ELF-1 (cell line): ENCODE data around the gene ITM2B.

Experiments used
- DNase-seq: peaks from one replicate; pipeline ENCODE4 v3.0.0-alpha.2; 2016; ENCODE audit warnings: low read depth, low spot score

The ITM2B gene

GRCh38 chr13:48258430-48258829 lies 25.4 kb downstream of the ITM2B start:
- DNase-seq, result peak; percentile 8

DNA sequence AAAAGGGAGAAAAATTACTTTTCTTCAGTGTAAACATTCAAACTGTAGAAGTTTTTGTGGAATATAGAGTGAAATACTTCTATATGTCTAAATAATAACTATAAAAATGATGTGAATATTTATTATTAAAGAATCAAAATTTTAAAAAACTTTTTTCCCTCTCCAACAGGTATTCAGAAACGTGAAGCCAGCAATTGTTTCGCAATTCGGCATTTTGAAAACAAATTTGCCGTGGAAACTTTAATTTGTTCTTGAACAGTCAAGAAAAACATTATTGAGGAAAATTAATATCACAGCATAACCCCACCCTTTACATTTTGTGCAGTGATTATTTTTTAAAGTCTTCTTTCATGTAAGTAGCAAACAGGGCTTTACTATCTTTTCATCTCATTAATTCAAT lies 28.0 kb downstream of the ITM2B start:
- no peak for DNase-seq

GRCh38 chr13:48263196-48263595 lies 30.2 kb downstream of the ITM2B start:
- no peak for DNase-seq

DNA sequence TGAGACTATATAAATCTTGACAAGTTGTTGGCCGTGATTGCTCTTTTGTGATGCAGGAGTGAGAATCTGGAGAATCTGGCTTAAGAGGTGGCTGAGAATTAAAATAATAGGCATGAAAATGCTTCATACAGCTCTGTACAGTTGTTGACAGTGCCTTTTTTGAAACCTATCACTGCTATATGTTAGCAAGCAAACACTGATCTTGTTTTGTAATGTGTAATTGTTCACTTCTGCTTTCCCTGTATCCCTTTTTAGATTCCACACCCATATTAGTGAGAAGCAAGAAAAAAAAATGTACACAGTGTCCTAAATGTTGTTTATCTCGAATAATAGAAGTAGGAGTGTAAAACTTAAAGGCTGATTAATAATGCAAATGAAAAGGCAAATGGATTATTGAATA lies 31.1 kb downstream of the ITM2B start:
- DNase-seq, result no peak

GRCh38 chr13:48265217-48265815 lies 32.3 kb downstream of the ITM2B start:
- DNase-seq, result no peak

DNA sequence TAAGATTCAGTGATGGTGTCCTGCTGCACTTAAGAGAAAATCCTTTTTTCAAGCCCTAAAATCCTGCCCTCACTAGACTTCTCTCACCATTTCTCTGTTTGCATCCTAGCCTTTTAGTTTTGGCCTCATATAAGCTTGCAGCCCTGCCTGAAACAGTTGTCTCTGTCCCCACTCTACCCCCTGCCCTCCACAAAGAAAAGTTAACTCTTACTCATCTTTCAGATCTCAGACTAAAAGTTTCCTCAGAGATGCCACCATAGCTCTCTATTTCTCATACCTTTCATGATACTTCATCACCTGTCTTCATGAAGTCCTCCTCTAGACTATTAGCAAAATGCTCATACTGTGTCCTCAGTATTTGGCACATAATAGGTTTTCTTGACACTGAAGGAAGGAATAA lies 33.1 kb downstream of the ITM2B start:
- no peak for DNase-seq

- no peak for DNase-seq
Observed at GRCh38 chr13:48266701-48267639, 34.0 kb downstream of the ITM2B start.

- DNase-seq, result no peak
Observed at GRCh38 chr13:48268019-48268418, 35.0 kb downstream of the ITM2B start.

DNA sequence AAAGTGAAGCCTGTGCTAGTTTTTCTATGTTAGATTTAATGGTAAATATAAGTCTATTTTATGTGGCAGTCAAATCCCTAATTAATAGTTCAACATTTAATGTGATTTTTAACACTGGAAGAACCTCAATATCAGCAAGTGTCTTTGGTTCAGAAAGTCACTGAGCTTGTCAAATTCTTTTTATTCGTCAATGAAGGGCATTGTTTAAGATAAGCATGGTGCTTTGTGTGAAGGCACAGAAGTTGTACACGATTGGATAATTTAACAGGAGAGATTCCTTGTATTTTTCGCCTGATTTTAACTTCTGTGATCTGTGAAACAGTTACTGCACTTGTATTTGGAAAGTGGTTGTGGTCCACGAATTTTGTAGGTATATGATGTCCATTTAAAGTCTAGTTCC lies 40.3 kb downstream of the ITM2B start:
- DNase-seq, result no peak

GRCh38 chr13:48275507-48275906 lies 42.5 kb downstream of the ITM2B start:
- no peak for DNase-seq

- no peak for DNase-seq
Observed at GRCh38 chr13:48278806-48279205, 45.8 kb downstream of the ITM2B start.

DNA sequence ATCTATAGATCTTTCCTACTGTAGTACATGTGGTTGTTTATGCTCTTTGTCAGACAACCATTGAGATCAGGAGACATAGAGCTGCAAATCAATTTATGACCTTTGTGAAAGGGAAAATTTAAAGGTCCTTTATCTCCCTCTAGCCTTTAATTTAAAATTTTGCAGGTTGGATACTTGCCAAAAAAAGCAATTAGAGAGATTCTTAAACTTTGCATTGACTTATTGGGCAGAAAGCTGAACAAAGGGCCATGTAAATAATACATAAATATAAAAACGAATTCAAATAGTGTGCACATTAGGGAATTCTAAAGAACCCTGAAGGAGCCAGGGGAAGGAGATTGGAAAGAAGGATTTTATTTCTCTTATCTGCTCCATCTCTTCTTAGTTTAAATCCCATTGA lies 48.5 kb downstream of the ITM2B start:
- no peak for DNase-seq

GRCh38 chr13:48291730-48292129 lies 58.7 kb downstream of the ITM2B start:
- DNase-seq, result no peak

GRCh38 chr13:48292650-48293049 lies 59.6 kb downstream of the ITM2B start:
- no peak for DNase-seq

- no peak for DNase-seq
Observed at GRCh38 chr13:48294653-48295052, 61.6 kb downstream of the ITM2B start.

- DNase-seq, result no peak
Observed at GRCh38 chr13:48295271-48295670, 62.3 kb downstream of the ITM2B start.

DNA sequence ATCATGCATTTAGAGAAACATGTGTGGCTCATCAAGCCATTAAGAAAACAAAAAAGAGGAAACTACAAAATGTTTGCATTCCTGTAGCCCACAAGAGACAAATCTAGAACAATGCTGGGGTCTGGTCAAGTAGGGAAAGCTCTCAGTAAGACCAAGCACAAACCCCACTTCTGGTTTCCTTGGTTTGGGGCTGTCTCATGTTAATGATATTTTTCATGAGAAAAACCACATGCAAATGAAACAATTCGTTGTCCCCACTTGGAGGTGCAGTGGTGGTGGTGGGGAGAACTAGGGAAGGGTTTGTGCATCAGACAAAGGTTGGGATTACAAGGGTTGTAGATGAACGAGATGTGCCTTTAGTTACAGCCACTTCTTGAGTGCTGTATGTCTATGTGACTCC lies 63.5 kb downstream of the ITM2B start:
- no peak for DNase-seq

- no peak for DNase-seq
Observed at GRCh38 chr13:48297131-48297786, 64.3 kb downstream of the ITM2B start.

DNA sequence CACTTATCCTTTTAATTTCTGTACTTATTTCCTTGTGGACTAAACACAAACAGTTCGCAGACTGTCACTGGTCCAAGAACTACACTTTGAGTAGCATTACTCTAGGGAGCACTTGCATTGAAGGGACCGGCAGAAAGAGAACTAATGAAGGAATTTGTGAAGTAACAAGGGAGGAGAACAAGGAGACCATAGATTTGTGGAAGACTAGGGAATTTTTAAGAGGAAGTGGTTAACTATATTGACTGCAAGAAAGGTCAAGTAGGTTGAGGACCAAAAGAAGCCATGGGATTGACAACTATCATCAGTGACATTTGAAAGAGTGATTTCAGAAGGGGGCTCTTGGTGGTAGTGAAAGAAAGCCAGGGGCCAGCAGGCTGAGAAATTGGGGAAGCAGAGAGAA lies 66.6 kb downstream of the ITM2B start:
- no peak for DNase-seq

DNA sequence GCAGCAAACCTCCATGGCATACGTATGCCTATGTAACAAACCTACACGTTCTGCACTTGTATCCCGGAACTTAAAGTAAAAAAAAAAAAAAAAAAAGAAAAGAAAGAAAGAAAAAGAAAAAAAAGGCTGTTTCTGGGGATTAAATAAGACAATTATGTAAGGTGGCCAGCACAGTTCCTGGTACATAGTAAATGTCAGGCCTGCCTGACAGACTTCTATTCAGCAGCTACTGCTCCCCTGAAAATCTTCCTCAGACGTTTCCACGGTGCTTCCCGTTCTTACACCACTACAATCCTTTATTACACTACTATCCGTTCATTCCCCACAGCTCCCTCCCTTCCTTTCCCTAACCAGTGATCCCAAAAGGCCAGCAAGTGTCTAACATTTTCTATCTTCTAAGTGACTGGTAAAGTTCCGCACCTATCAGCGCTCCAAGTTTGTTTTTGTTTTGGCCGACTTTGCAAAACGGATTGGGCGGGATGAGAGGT lies 69.9 kb downstream of the ITM2B start:
- DNase-seq, result no peak

- peak; percentile 83 for DNase-seq
Observed at GRCh38 chr13:48303359-48304142, 70.5 kb downstream of the ITM2B start, which contains the start of gene RB1. Gene RB1, plus strand, starts transcription at chr13:48303751. Its CDS starts 162 bp downstream, at chr13:48303913.
